AG08395 (cell line): ENCODE data around the gene NPFF.

Experiments
- DNase-seq: peaks from one replicate; pipeline ENCODE4 v3.0.0; 2012; ENCODE audit warnings: mixed read lengths, low spot score

Gene NPFF

DNA sequence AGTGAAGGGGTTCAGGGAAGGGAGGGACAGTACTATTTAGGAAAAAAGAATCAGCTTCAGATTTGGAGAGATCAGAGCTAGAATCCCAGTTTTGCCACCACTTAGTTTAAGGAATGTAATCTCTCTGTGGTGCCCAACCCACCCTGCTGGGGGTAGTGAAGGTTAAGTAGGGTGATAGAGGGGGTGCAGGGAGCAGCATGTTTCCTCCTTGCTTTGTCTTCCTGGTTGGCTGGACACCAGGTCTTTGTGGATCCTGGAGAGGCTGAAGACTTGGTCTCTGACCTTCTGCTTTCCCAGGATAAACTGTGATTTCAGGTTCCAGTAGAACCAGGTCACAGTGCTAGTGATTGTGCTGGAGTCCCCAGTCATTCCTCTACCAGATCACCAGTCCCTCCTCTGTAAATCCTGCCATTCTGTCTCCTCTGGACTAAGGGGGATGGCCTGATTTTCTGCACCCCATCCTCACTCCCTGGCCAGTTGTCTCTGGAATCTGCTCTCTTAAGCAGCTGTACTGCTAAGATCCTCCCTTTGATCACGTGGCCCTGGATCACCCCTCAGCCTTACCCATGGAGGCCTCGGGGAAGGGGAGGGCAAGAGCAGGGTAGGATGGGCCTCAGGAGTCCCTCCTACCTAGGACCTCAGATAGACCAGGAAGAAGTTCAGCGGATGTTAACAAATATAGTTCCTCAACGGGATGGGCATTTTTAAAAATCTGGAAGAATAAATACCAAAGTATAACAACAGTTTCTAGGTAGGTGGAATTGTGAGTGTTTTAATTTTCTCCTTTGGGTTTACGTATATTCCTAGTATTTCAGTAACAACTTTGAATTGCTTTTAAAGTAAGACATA, 11.2 kb downstream of the NPFF start:
- peak; percentile 33 for DNase-seq

GRCh38 chr12:53493610-53494391, 13.5 kb downstream of the NPFF start:
- DNase-seq: no peak

DNA sequence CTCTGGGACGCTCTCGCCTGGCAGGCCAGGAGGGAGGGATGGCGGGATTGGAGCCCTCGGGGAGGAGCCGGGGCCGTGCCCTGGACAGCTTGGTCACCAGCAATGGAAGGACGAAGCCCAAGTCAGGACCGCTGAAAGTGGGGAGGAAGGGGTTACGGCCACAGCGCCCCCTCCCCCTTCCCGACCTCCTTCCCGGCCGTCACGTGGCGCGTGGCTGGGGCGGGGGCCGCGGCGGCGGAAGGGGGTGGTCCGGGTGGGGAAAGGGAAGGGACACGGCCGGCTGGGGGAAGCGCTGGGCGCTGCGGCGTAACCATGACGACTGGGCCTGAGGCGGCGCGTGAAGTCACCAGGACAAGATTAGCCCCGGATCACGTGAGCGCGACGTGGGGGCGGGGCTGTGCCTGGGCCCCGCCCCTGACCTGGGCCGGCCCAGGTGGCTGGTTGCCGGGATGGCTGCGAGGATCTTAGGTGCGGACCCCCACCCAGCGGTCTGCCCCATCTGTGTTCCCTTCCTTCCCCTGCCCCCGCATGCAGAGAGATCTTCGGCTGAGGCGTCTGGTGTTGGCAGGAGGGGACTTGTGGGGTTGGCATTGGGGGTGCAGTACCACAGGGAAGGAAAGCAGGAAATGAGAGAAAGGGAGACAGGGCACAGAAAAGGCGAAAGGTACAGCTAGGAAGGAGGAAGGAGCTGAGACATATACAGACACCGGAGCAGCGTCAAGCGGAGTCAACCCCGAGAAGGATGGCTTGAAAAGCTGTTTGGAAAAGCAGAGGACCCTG, 14.3 kb downstream of the NPFF start:
- DNase-seq: peak; percentile 87

DNA sequence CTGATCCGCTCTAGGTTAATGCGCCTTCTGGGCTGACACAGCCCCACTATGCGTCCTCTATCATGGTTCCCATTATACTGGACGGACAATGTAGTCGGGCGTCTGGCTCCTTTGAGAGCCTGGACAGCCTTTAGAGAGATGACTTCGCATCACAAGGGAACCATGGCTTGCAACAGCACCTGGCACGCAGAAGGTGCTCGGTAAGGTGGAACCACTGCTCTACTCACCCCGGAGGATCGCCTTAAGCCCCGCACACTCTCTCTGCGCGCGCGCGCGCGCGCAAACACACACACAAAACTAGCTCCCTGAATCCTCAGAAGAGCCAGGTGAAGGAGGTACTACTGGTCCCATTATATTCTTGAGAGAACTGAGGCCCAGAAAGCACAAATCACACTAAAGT, 15.1 kb downstream of the NPFF start:
- no peak for DNase-seq

DNA sequence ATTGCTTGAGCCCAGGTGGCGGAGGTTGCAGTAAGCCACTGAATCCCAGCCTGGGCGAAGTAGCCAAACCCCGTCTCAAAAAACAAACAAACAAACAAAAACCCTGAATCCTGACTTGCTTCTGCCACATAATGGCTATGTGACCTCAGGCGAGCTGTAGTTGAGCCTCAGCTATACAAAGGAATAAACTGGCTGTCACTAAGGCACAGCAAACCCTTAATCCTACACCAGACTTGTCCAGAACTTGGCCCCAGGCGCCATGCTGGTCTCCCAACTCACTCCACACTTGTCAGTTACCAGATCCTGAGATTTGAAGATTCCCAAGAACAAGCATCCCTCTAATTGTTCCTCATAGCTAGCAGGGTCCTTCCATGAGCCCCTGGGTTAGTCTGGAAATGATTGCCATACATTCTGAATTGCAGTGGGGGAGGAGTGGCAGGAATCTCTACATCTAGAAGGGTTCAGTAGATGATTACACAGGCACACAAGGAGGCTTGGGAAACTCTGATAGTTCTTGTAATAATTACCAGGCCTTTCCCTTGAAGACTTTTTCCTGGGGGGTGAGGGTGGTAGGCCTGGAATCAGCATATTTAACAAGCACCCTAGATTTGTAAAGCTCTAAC, 17.9 kb downstream of the NPFF start:
- DNase-seq: no peak

- no peak for DNase-seq
These were observed 20.4 kb downstream of the NPFF start for GRCh38 chr12:53486736-53487487.

- DNase-seq: no peak
These were observed 21.1 kb downstream of the NPFF start for GRCh38 chr12:53485955-53486735.

- no peak for DNase-seq
These were observed 22.4 kb downstream of the NPFF start for GRCh38 chr12:53484686-53485575.

GRCh38 chr12:53483979-53484377, 23.3 kb downstream of the NPFF start:
- no peak for DNase-seq

GRCh38 chr12:53483225-53483978, 23.9 kb downstream of the NPFF start:
- DNase-seq: no peak

- no peak for DNase-seq
These were observed 24.6 kb downstream of the NPFF start for GRCh38 chr12:53482626-53483168.

DNA sequence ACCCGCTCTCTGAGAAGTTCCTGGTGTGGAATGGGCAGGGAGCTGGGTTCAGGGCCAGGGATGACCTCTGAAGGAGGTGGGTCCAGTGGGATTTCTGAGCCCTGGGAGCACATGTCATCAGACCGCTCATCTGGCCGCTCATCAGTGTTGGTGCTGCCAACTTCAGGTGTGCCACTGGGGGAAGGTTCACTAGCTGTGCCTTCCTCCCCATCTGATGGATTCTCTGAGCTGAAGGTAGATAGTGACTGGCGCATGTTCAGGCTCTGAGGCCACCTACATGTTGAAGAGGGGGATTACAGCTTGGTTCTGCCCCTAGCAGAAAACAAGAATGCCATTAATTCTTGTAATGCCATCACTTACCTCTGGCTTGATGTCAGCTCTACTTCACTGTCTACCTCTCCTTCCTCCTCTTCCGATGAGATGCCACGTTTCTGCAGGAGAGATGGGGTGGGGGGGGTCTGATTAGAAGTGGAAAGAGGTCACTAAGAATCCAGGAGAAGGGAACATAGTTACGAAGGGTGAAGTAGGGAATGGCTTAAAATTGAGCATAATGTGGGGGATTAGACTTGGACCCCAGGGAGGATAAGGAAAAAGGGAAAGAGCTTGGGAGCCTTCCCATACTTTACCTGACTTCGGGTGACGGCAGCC, 25.2 kb downstream of the NPFF start:
- no peak for DNase-seq

- peak; percentile 61 for DNase-seq
These were observed 25.8 kb downstream of the NPFF start for GRCh38 chr12:53481458-53481857.

GRCh38 chr12:53480491-53481442, 26.5 kb downstream of the NPFF start:
- no peak for DNase-seq

- no peak for DNase-seq
These were observed 28.0 kb downstream of the NPFF start for GRCh38 chr12:53479331-53479730.

- no peak for DNase-seq
These were observed 28.4 kb downstream of the NPFF start for GRCh38 chr12:53478865-53479264.

DNA sequence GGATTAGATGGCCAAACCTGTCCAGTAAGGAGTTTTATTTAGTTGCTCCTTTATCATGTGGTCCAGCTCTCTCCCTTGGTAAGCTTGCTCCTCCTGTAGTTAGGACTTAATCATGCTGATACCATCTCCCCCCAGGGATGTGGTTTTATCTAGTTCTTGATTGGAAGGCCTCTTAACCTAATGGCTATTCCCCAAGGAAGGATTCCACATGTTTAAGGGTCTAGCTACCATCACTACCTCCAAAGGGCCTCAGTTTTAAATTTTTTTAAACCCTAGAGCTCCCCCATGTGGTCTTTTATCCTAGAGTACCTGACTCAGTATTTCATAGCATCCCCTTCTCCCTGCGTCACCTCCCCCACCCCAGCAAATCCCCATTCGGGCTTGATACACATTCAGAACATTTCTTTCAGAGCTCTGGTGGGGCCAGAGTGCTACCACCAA, 30.5 kb downstream of the NPFF start:
- no peak for DNase-seq
